HepG2 (cell line): Measurements from ENCODE around the gene HSD3B7. TPM values are rescaled to one million over a fixed set of nuclear protein-coding genes. Genes with fewer than 3 reads are reported as not detected.
A peak's percentile ranks its signal among the peaks of the same experiment; 100 is the strongest.

Experiments used
- FOXK1 ChIP-seq: sonication (generic); formaldehyde crosslinking; IDR thresholded peaks from 2 replicates; pipeline ENCODE4 v1.4.0; 2020; ENCODE audit warnings: low read depth, missing genetic modification reagents, borderline replicate concordance
- HINFP ChIP-seq: sonication (generic); formaldehyde crosslinking; IDR thresholded peaks from 2 replicates; pipeline ENCODE4 v1.4.0; 2020; ENCODE audit warnings: low read depth, mild to moderate bottlenecking, missing genetic modification reagents
- HOXA9 ChIP-seq: sonication (generic); formaldehyde crosslinking; IDR thresholded peaks from 2 replicates; pipeline ENCODE4 v1.8.1; 2022; ENCODE audit warnings: missing genetic modification reagents, mild to moderate bottlenecking, moderate library complexity, borderline replicate concordance
- IKZF4 ChIP-seq: sonication (generic); formaldehyde crosslinking; IDR thresholded peaks from 2 replicates; pipeline ENCODE4 v1.5.1; 2020; ENCODE audit warnings: borderline replicate concordance, mild to moderate bottlenecking, low read depth, missing genetic modification reagents; ENCODE audit errors: not compliant biosample characterization
- KAT2B ChIP-seq: fragments of 150-350 bp; IDR thresholded peaks from 2 replicates; pipeline ENCODE4 v1.6.1; 2014; ENCODE audit warnings: low read depth, low read length, borderline replicate concordance
- MBNL3 ChIP-seq: fragments of 250-450 bp; sonication (Bioruptor Pico); conservative IDR thresholded peaks from 2 replicates; pipeline ENCODE4 v1.8.0; 2022; ENCODE audit warnings: mild to moderate bottlenecking, inconsistent platforms
- PHF8 ChIP-seq: sonication (generic); formaldehyde crosslinking; IDR thresholded peaks from 2 replicates; pipeline ENCODE4 v1.5.0; 2020; ENCODE audit warnings: missing genetic modification reagents
- RERE ChIP-seq: IDR thresholded peaks from 2 replicates; pipeline ENCODE4 v1.6.1; 2016; ENCODE audit warnings: low read depth, missing genetic modification reagents, missing compliant biosample characterization
- ZNF430 ChIP-seq: sonication (generic); formaldehyde crosslinking; IDR thresholded peaks from 2 replicates; pipeline ENCODE4 v1.9.0; 2021; ENCODE audit warnings: mild to moderate bottlenecking, missing genetic modification reagents
- ZNF460 ChIP-seq: sonication (generic); formaldehyde crosslinking; IDR thresholded peaks from 2 replicates; pipeline ENCODE4 v1.5.1; 2020; ENCODE audit warnings: missing genetic modification reagents, mild to moderate bottlenecking, borderline replicate concordance
- ZNF513 ChIP-seq: sonication (generic); formaldehyde crosslinking; conservative IDR thresholded peaks from 2 replicates; pipeline ENCODE4 v1.5.0; 2020; ENCODE audit warnings: missing genetic modification reagents
- ZNF644 ChIP-seq: IDR thresholded peaks from 2 replicates; pipeline ENCODE4 v1.6.1; 2016; ENCODE audit warnings: low read depth
- ZNF713 ChIP-seq: sonication (generic); formaldehyde crosslinking; IDR thresholded peaks from 2 replicates; pipeline ENCODE4 v1.4.0; 2020; ENCODE audit warnings: mild to moderate bottlenecking, missing genetic modification reagents
- polyA plus RNA-seq, 8 experiments: library from polyadenylated mRNA; depleted of rRNA in 3 of 8; stranded (reverse) in 7 of 8; unstranded in 1 of 8; fragments of >200 nt; fragmentation: Illumina TruSeq in 4 of 8; extraction: Trizol in 4 of 8; gene quantifications; 2 replicates each; pipeline versions ENCODE4 v1.2.1 to v1.2.3, GENCODE V29; 2011 to 2016; ENCODE audit warnings: low read depth in 4 of 8, missing spikeins in 1 of 8, mixed read lengths in 1 of 8; ENCODE audit not compliant: insufficient read depth in 1 of 8
- total RNA-seq, 5 experiments: library from RNA; depleted of rRNA; stranded (reverse); fragments of >200 nt; fragmentation: Illumina TruSeq; extraction: Trizol; gene quantifications; 2 replicates each; pipeline ENCODE4 v1.2.3, GENCODE V29; 2016; ENCODE audit warnings: low read depth in 1 of 5
- TF ChIP-seq, protein P1 (sequence below), 2 experiments: sonication (generic) in 1 of 2; formaldehyde crosslinking in 1 of 2; IDR thresholded peaks; 2 replicates each; pipeline versions ENCODE4 v1.4.0 to v1.6.1; 2018 to 2020; ENCODE audit warnings: missing genetic modification reagents in 2 of 2, borderline replicate concordance in 1 of 2, low read depth in 1 of 2, mild to moderate bottlenecking in 1 of 2, missing biosample characterization in 1 of 2
- TF ChIP-seq, protein P2 (sequence below): sonication (generic); formaldehyde crosslinking; conservative IDR thresholded peaks from 2 replicates; pipeline ENCODE4 v1.8.1; 2023; ENCODE audit warnings: missing genetic modification reagents

The HSD3B7 gene
- total and polyA plus RNA-seq, 2 of the 13 experiments (the other 11 are each of a cell fraction or from before 2014, with no cell fraction given): 32.9 to 69.7 TPM

DNA sequence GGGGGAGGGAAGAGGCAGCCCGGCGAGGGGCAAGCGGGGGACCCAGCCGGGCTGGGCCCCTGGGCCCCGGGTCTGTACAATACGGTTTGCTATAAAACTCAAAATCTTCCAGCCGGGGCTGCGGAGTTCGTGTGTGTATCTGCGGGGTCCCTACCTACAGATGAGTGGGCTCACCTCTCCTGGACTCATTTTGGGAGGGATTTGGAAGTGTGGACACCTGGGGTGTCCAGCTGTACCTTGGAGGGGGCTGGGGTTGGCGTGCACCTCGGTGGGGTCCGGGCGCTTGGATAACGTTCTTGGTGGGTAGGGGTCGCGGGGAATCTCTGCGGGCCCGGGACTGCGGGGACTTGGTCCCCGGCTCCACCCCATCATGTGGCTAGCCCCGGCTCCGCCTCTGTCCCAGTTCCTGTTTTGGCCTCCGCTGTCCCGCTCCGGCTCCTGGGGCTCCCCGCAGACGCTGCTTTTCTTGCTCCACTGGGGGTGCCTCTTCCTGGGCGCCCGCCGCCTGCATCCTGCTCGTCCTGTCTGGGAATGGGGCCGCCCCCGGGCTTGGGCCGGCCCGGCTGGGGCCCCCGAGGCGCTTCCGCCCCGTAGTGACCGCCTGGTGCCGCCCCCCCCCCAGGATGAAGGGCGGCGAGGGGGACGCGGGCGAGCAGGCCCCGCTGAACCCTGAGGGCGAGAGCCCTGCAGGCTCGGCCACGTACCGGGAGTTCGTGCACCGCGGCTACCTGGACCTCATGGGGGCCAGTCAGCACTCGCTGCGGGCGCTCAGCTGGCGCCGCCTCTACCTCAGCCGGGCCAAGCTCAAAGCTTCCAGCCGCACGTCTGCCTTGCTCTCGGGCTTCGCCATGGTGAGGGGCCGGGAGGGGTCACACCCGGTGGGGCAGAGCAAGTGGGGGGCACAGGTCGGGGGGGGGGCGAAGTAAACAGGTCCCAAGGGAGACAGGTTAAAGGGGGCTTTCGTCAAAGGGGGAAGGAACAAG lies 36.0 kb upstream of the HSD3B7 start, which contains the start of gene ORAI3 (continued):
- peak; percentile 62 for TF ChIP-seq PHF8
- TF ChIP-seq HINFP (CRISPR knock-in tag): no peak
- TF ChIP-seq FOXK1: no peak
- TF ChIP-seq ZNF430 (CRISPR knock-in tag): peak; percentile 68
- TF ChIP-seq IKZF4: no peak
- TF ChIP-seq KAT2B: no peak
- TF ChIP-seq ZNF644: no peak
- no peak for TF ChIP-seq MBNL3 (CRISPR knock-in tag)
- TF ChIP-seq ZNF460 (CRISPR knock-in tag): no peak
- TF ChIP-seq ZNF713: peak; percentile 25; the same call in 1 of the 2 replicates
- TF ChIP-seq, protein P1, sequence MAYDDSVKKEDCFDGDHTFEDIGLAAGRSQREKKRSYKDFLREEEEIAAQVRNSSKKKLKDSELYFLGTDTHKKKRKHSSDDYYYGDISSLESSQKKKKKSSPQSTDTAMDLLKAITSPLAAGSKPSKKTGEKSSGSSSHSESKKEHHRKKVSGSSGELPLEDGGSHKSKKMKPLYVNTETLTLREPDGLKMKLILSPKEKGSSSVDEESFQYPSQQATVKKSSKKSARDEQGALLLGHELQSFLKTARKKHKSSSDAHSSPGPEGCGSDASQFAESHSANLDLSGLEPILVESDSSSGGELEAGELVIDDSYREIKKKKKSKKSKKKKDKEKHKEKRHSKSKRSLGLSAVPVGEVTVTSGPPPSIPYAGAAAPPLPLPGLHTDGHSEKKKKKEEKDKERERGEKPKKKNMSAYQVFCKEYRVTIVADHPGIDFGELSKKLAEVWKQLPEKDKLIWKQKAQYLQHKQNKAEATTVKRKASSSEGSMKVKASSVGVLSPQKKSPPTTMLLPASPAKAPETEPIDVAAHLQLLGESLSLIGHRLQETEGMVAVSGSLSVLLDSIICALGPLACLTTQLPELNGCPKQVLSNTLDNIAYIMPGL (CRISPR knock-in tag; IDR thresholded peaks at IDR 0.05; ENCODE audit: borderline replicate concordance in 1 of 2, low read depth in 1 of 2): peak in 1 of 2 experiments; percentile 84; a peak in 3 of 4 replicates
- TF ChIP-seq, protein P2, sequence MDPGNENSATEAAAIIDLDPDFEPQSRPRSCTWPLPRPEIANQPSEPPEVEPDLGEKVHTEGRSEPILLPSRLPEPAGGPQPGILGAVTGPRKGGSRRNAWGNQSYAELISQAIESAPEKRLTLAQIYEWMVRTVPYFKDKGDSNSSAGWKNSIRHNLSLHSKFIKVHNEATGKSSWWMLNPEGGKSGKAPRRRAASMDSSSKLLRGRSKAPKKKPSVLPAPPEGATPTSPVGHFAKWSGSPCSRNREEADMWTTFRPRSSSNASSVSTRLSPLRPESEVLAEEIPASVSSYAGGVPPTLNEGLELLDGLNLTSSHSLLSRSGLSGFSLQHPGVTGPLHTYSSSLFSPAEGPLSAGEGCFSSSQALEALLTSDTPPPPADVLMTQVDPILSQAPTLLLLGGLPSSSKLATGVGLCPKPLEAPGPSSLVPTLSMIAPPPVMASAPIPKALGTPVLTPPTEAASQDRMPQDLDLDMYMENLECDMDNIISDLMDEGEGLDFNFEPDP (CRISPR knock-in tag): no peak
- TF ChIP-seq HOXA9 (CRISPR knock-in tag): peak; percentile 74; the same call in 1 of the 2 replicates
- no peak; the same call in 1 of the 2 replicates for TF ChIP-seq ZNF513 (CRISPR knock-in tag)
- no peak; the same call in 1 of the 2 replicates for TF ChIP-seq RERE
